Stomach (tissue), 9 donors: ENCODE results near the gene MTHFD2. TPM values are rescaled to one million over a fixed set of nuclear protein-coding genes. Genes with fewer than 3 reads are reported as not detected.
A peak's percentile ranks its signal among the peaks of the same experiment; 100 is the strongest.

Experiments
- DNase-seq, 2 donors: peaks; one replicate each; pipeline versions ENCODE4 v3.0.0 to v3.0.0-alpha.2; 2013 to 2019
- H3K27ac ChIP-seq, 5 donors: fragments of 200-600 bp in 4 of 5; sonication (generic) in 4 of 5; one replicate each; pipeline ENCODE4 v1.5.1; 2013 to 2019; ENCODE audit warnings: mild to moderate bottlenecking in 1 of 5, moderate library complexity in 1 of 5
- H3K27me3 ChIP-seq, 3 donors: fragments of 200-600 bp; sonication (generic); one replicate each; pipeline ENCODE4 v1.5.1; 2017 to 2019; ENCODE audit warnings: mixed run types in 1 of 3
- H3K36me3 ChIP-seq, 4 donors: fragments of 200-600 bp; sonication (generic); 1 replicate in 3 of 4; 2 replicates in 1 of 4; pipeline ENCODE4 v1.5.1; 2016 to 2019
- H3K4me1 ChIP-seq, 4 donors: fragments of 200-600 bp; sonication (generic); one replicate each; pipeline ENCODE4 v1.5.1; 2016 to 2019
- H3K4me3 ChIP-seq, 4 donors: fragments of 200-600 bp; sonication (generic) in 3 of 4; one replicate each; pipeline ENCODE4 v1.5.1; 2016 to 2019; ENCODE audit warnings: mild to moderate bottlenecking in 1 of 4
- H3K9me3 ChIP-seq, 4 donors: fragments of 200-600 bp; sonication (generic); one replicate each; pipeline ENCODE4 v1.5.1; 2016 to 2019
- EP300 ChIP-seq: sonication (generic); formaldehyde crosslinking; IDR thresholded peaks from one replicate; pipeline ENCODE4 v1.6.1; 2017; ENCODE audit warnings: antibody characterized with exemption
- POLR2A ChIP-seq, 4 donors: fragments of 450-650 bp; IDR thresholded peaks; one replicate each; pipeline ENCODE4 v1.6.1; 2016; ENCODE audit warnings: antibody characterized with exemption in 4 of 4, control low read depth in 2 of 4, mild to moderate bottlenecking in 1 of 4, moderate library complexity in 1 of 4
- POLR2AphosphoS5 ChIP-seq, 3 donors: sonication (generic); formaldehyde crosslinking; IDR thresholded peaks; one replicate each; pipeline ENCODE4 v1.6.1; 2016; ENCODE audit warnings: antibody characterized with exemption in 3 of 3
- WGBS, 5 donors: extraction: QIAGEN DNeasy Blood & Tissue Kit in 3 of 5; methylation state at CpG; one replicate each; pipeline versions ENCODE4 v1.1.5 to v1.1.7; 2013 to 2018; 5-methylcytosine and 5-hydroxymethylcytosine counted together
- intact Hi-C: fragments of 100-400 bp; cut with DNase I; formaldehyde crosslinking; loops from one replicate; pipeline ENCODE4 v1.15.1; 2023; ENCODE audit warnings: low total_unique reads
- polyA plus RNA-seq, 3 donors: library from polyadenylated mRNA; stranded (reverse); fragments of 200-250 nt; gene quantifications; one replicate each; pipeline ENCODE4 v1.2.3, GENCODE V29; 2013
- total RNA-seq, 5 donors: library from RNA; depleted of rRNA; stranded (reverse); fragments of >200 nt; gene quantifications; one replicate each; pipeline versions ENCODE4 v1.1.0 to v1.2.3, GENCODE V29; 2014 to 2016
- TF ChIP-seq, protein P1 (sequence below), 7 experiments: fragments of 450-650 bp in 4 of 7; fragments of 200-600 bp in 3 of 7; sonication (generic) in 3 of 7; IDR thresholded peaks; one replicate each; pipeline ENCODE4 v1.5.1; 2016 to 2019; ENCODE audit warnings: antibody characterized with exemption in 7 of 7, control low read depth in 2 of 7, mild to moderate bottlenecking in 1 of 7
- donor health status: healthy with polysubstance abuse.
- donor health status: Bipolar disorder and iron deficiency.
- donor health status: healthy.

The MTHFD2 gene
- total and polyA plus RNA-seq, 8 donors, result 4.3 to 54.1 (median 39.5) TPM

DNA sequence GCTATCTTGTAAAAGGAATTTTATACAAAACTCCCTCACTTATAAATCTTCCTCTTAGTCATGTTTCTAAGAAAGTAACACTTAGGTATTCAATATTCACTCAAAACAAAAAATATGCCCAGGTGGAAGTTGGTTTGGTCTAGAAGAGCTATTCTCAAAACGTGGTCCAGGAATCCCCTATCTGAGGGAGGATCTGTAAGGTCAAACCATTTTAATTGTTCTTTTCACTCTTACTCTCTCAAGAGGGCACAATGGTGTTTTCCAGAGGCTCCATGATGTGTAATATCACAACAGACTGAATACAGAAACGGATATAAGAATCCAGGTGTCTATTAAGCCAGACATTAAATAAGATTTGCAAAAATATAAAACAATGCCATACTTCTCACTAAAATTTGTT lies 29.7 kb upstream of the MTHFD2 start:
- no peaks in the 10 kb centered on the region for H3K27me3 ChIP-seq
- H3K36me3 ChIP-seq, result peaks cover 56 to 90% (median 87%) of the 10 kb centered on the region in 4 donors
- peaks cover 0 to 5% (median 0%) of the 10 kb centered on the region in 4 donors for H3K9me3 ChIP-seq
- intact Hi-C loops, result no loop called here
- no peak overlapping the region for H3K4me3 ChIP-seq
- no peak overlapping the region for H3K27ac ChIP-seq
- WGBS, 5 donors, result 60 to 78% (median 67%) methylated on average over 2 of the region's 2 CpGs
- DNase-seq, result no peak
- peaks cover 0 to 28% (median 4%) of the 10 kb centered on the region in 4 donors for H3K4me1 ChIP-seq
- TF ChIP-seq EP300 (no peak), POLR2A (IDR thresholded peaks at IDR 0.05) (no peak), POLR2AphosphoS5 (IDR thresholded peaks at IDR 0.05) (no peak)
- TF ChIP-seq, protein P1, sequence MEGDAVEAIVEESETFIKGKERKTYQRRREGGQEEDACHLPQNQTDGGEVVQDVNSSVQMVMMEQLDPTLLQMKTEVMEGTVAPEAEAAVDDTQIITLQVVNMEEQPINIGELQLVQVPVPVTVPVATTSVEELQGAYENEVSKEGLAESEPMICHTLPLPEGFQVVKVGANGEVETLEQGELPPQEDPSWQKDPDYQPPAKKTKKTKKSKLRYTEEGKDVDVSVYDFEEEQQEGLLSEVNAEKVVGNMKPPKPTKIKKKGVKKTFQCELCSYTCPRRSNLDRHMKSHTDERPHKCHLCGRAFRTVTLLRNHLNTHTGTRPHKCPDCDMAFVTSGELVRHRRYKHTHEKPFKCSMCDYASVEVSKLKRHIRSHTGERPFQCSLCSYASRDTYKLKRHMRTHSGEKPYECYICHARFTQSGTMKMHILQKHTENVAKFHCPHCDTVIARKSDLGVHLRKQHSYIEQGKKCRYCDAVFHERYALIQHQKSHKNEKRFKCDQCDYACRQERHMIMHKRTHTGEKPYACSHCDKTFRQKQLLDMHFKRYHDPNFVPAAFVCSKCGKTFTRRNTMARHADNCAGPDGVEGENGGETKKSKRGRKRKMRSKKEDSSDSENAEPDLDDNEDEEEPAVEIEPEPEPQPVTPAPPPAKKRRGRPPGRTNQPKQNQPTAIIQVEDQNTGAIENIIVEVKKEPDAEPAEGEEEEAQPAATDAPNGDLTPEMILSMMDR (IDR thresholded peaks at IDR 0.05), result no peak

DNA sequence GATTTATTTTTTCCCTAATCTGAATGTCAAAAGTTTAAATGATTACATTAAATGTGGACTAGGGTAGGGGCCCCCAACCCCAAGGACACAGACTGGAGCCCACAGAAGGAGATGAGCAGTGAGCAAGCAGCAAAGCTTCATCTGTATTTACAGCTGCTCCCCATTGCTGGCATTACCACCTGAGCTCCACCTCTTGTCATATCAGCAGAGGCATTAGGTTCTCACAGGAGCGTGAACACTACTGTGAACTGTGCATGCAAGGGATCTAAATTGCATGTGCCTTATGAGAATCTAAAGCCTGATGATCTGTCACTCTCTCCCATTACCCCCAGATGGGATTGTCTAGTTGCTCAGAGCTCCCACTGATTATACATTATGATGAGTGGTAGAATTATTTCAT lies 23.5 kb upstream of the MTHFD2 start:
- Histone ChIP-seq H3K4me3 (no peak overlapping the region), H3K27ac (no peak overlapping the region), H3K36me3 (peaks cover 17 to 32% (median 29%) of the 10 kb centered on the region in 4 donors), H3K9me3 (no peaks in the 10 kb centered on the region), H3K4me1 (peaks cover 16 to 56% (median 35%) of the 10 kb centered on the region in 4 donors), H3K27me3 (no peaks in the 10 kb centered on the region)
- intact Hi-C loops, result no loop called here
- no peak for TF ChIP-seq POLR2A (IDR thresholded peaks at IDR 0.05)
- TF ChIP-seq, protein P1 (IDR thresholded peaks at IDR 0.05), result no peak
- 80 to 95% (median 82%) methylated on average over 1 of the region's 1 CpG for WGBS, 5 donors
- no peak for DNase-seq

DNA sequence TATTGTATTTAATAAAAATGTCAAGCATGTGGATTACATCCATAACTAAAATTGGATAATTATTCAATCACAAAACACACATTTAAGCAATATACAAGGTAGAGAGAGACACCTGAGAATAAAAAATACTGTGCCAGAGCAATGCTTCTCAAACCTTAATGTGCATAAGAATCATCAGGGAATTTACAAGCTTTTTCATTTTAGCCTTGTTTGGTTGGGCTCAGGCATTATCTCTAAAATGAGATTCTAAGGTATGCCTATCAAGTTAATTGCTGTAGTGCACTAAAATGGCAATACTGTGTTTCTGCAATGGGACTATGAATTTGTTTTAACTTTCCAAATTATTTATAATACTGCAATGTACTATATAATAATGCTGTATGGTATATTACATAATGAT lies 20.7 kb upstream of the MTHFD2 start:
- intact Hi-C loops, result no loop called here
- no peaks in the 10 kb centered on the region for H3K9me3 ChIP-seq
- H3K27ac ChIP-seq, result peak overlapping the region in 4 of 5 donors; percentile 97 to 98 (median 98)
- no peak for TF ChIP-seq POLR2AphosphoS5 (IDR thresholded peaks at IDR 0.05)
- peaks cover 16 to 48% (median 33%) of the 10 kb centered on the region in 4 donors for H3K4me1 ChIP-seq
- DNase-seq, result no peak
- H3K36me3 ChIP-seq, result peaks cover 0 to 4% (median 2%) of the 10 kb centered on the region in 4 donors
- H3K27me3 ChIP-seq, result no peaks in the 10 kb centered on the region
- H3K4me3 ChIP-seq, result peak overlapping the region; percentile 83 to 98 (median 91)

DNA sequence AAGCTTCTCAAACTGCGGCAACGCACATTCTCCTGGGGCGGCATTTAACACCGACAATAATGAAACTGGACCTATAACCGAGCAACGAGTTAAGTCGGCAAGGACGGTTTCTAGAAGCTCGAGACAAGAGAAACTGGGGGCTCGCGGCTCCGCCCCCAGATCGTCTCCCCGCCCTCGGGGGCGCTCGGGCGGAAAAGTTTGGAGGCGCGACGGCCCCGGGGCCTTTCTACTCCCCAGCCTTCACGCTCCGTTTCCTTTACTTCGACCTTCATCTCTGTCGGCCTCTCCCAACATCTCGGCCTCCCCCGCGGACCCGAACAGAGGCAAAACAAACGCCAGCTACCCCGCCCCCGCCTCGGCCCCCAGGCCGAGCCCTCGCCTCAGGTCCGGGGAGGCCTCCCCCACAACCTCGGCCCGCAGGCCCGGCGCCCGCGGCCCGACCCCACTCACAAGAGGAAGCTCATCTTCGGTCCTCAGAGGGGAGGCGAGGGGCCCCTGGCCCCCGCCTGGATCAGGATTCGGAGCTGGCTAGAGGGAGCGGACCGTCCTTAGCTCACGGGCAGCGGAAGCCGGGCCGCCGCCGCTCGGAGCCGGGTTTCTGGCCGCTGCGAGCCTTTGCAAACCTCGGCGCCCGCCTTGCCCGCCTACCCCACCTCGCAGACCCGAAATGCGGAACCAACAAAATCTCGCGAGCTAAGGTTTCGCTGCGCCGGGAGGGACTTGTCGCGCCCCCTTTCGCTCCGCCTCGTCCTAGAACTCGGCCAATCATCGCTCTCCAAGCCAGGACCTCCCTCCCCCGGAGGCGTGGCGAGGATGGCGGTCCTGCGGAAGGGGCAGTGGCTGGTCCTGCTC lies 20.0 kb upstream of the MTHFD2 start, which contains the start of gene MOB1A:
TSS of gene MOB1A (minus strand) at position 669 of the 852 bp plus-strand sequence. CDS start at position 464, 205 bp downstream.
- WGBS, 5 donors, result 0 to 1% (median 0%) methylated on average over 53 to 84 of the region's 84 CpGs
- Histone ChIP-seq H3K27ac (peak within 1 kb of the TSS; percentile 97 to 99 (median 98)), H3K4me3 (peak within 1 kb of the TSS; percentile 83 to 98 (median 91)), H3K4me1 (peaks cover 16 to 43% (median 30%) of the 10 kb centered on the region in 4 donors), H3K9me3 (no peaks in the 10 kb centered on the region), H3K36me3 (peaks cover 0 to 4% (median 2%) of the 10 kb centered on the region in 4 donors), H3K27me3 (no peaks in the 10 kb centered on the region)
- intact Hi-C loops, result no loop called here
- no peak for TF ChIP-seq EP300
- TF ChIP-seq, protein P1 (IDR thresholded peaks at IDR 0.05), result peak in 1 of 7 experiments; percentile 23
- peak in 2 of 4 donors; percentile 29 to 64 for TF ChIP-seq POLR2A (IDR thresholded peaks at IDR 0.05)
- TF ChIP-seq POLR2AphosphoS5 (IDR thresholded peaks at IDR 0.05), result peak; percentile 72 to 96 (median 93)
- peak; percentile 98 to 100 for DNase-seq
